Esophagus (tissue), 2 donors: ENCODE data around the gene LOXHD1. TPM values are rescaled to one million over a fixed set of nuclear protein-coding genes. Genes with fewer than 3 reads are reported as not detected.

Experiments used
- H3K27ac ChIP-seq, 2 donors: one replicate each; pipeline ENCODE4 v1.5.1; 2013; ENCODE audit warnings: low read depth in 2 of 2, mild to moderate bottlenecking in 2 of 2, inconsistent platforms in 1 of 2, low read length in 1 of 2, moderate library complexity in 1 of 2
- H3K27me3 ChIP-seq, 2 donors: one replicate each; pipeline ENCODE4 v1.6.1; 2013; ENCODE audit warnings: low read length in 2 of 2, control low read depth in 1 of 2, mild to moderate bottlenecking in 1 of 2; ENCODE audit not compliant: insufficient read depth in 2 of 2, control insufficient read depth in 1 of 2
- H3K36me3 ChIP-seq, 2 donors: one replicate each; pipeline ENCODE4 v1.6.1; 2013; ENCODE audit warnings: low read length in 1 of 2; ENCODE audit not compliant: control insufficient read depth in 2 of 2, insufficient read depth in 2 of 2
- H3K4me1 ChIP-seq, 2 donors: one replicate each; pipeline ENCODE4 v1.6.1; 2013; ENCODE audit warnings: low read length in 1 of 2; ENCODE audit not compliant: control insufficient read depth in 2 of 2, insufficient read depth in 2 of 2
- H3K4me3 ChIP-seq, 2 donors: one replicate each; pipeline ENCODE4 v1.5.1; 2013; ENCODE audit warnings: low read length in 2 of 2, mild to moderate bottlenecking in 2 of 2, low read depth in 1 of 2, moderate library complexity in 1 of 2
- H3K9me3 ChIP-seq, 2 donors: one replicate each; pipeline ENCODE4 v1.6.1; 2013; ENCODE audit warnings: mild to moderate bottlenecking in 2 of 2, low read depth in 1 of 2, low read length in 1 of 2, moderate library complexity in 1 of 2; ENCODE audit not compliant: control insufficient read depth in 2 of 2, insufficient read depth in 1 of 2
- WGBS, 2 donors: extraction: QIAGEN DNeasy Blood & Tissue Kit; methylation state at CpG; one replicate each; pipeline ENCODE4 v1.1.7; 2013; 5-methylcytosine and 5-hydroxymethylcytosine counted together
- polyA plus RNA-seq, 2 donors: library from polyadenylated mRNA; stranded (reverse); fragments of 200-250 nt; gene quantifications; one replicate each; pipeline ENCODE4 v1.2.3, GENCODE V29; 2013
- donor health status: healthy with polysubstance abuse.
- donor health status: Bipolar disorder and iron deficiency.

Gene LOXHD1
- polyA plus RNA-seq, 2 donors, result 0.02 to 0.04 TPM

DNA sequence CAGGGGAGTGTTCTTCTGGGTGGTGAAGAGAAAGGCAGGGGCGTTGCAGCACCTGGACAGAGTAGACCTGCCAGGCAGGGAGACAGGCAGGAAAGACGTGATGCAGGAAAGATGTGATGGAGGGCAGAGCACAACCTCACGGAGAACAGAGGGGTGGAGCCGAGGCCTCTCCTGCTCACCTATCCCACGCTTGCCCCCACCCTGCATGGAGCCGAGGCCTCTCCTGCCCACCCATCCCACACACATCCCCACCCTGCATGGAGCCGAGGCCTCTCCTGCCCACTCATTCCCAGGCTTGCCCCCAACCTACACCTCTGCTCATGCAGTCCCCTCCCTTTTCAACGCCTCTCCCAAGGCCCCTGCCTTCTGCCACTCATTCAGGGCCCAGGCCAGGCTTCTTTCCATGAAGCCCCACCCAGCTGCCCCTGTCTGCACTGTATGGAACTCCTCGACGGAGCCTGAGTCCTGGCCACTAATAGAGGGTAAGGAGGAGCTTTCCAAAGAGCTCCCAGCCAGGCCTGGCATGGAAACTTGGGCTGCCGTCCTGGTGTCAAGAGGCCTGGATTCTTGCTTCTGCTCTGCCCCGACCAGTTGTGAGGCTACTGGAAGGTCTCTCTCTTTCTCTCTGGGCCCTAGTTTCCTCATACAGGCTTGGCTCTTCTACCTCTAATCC, 32.0 kb upstream of the LOXHD1 start:
- no peaks in the 10 kb centered on the region for H3K27me3 ChIP-seq
- H3K4me3 ChIP-seq, result no peak overlapping the region
- no peaks in the 10 kb centered on the region for H3K9me3 ChIP-seq
- H3K27ac ChIP-seq, result no peak overlapping the region
- no peaks in the 10 kb centered on the region for H3K36me3 ChIP-seq
- H3K4me1 ChIP-seq, result no peaks in the 10 kb centered on the region
- 75 to 79% methylated on average over 11 to 12 of the region's 12 CpGs for WGBS, 2 donors

DNA sequence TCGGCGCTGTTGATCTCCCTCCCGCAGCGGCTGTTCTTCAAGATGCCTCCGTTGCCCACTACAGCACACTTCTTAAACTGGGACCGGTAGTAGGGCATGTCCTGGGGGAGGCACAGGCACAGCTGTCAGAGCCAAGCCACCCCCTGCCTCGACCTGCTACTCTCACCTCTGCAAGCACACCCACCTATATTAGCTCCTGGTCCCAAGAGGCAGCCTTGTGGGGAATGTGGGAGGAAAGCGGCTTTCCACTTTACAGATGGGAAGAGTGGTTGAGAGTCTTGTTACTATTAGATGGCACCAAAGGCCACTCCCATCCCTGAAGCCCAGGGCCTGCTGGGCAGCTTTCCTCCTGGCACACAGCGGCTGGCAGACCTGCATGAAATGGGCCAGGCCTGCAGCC, 29.2 kb upstream of the LOXHD1 start:
- 86 to 88% methylated on average over 9 of the region's 9 CpGs for WGBS, 2 donors
- Histone ChIP-seq H3K27ac (no peak overlapping the region), H3K4me3 (no peak overlapping the region), H3K9me3 (no peaks in the 10 kb centered on the region), H3K4me1 (no peaks in the 10 kb centered on the region), H3K36me3 (no peaks in the 10 kb centered on the region), H3K27me3 (no peaks in the 10 kb centered on the region)

DNA sequence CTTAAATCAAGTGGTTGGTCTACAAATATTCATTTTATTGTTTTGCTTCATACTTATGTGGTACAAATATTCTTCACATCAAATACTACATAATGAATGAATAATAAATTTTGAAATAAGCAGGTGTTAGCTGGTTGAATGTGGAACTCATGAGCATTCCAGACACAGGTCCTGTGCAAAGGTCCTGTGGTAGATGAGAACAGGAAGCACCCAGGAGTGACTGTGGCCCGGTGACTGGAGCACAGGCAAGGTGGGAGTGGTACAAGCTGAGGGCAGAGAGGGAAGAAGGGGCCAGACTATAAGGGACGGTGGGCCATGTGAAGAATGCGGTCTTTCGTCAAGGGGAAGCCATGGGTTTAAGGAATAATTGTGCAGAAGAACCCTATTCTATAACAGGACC, 26.2 kb upstream of the LOXHD1 start:
- Histone ChIP-seq H3K27ac (no peak overlapping the region), H3K36me3 (no peaks in the 10 kb centered on the region), H3K4me1 (no peaks in the 10 kb centered on the region), H3K27me3 (no peaks in the 10 kb centered on the region), H3K4me3 (no peak overlapping the region), H3K9me3 (no peaks in the 10 kb centered on the region)
- 91 to 92% methylated on average over 4 of the region's 4 CpGs for WGBS, 2 donors

DNA sequence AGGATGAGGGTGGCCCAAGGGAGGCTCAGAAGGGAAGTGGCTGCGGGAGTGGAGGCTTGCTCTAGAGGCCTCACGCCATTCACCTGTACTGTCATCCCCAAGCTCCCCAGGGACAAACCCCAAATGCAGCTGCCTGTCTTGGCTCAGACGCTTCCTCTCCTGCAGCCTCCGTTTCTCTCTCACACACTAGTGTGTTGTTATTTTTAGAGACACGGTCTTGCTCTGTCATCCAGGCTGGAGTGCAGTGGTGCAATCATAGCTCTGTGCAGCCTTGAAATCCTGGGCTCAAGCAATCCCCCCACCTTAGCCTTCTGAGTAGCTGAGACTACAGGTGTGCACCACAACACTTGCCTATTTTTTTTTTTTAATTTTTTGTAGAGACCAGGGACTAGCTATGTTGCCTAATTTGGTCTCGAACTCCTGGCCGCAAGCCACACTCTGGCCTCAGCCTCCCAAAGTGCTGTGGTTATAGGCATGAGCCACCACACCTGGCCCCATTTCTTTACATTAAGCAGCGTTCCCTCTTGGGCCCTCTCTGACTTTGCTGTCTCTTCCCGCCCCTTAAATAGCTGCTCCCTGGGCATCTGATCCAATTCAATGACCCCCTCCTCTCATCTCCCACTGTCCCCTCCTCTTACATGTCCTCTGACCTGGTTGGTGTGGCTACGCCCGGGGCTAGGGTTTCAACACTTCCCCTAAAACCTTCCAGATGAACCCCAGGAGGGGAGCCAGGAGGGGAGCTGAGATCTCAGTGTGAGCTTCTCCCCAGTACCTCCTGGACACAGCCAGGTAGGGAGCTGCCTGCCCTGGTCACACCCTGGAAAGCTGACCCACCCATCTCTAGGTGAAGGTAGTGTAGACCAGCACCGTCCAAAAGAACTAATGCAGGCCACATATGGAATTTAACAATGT, 24.0 kb upstream of the LOXHD1 start:
- H3K27me3 ChIP-seq, result no peaks in the 10 kb centered on the region
- H3K4me3 ChIP-seq, result no peak overlapping the region
- 74 to 82% methylated on average over 12 of the region's 12 CpGs for WGBS, 2 donors
- H3K9me3 ChIP-seq, result peaks cover 0 to 6% of the 10 kb centered on the region in 2 donors
- no peaks in the 10 kb centered on the region for H3K36me3 ChIP-seq
- H3K4me1 ChIP-seq, result no peaks in the 10 kb centered on the region
- no peak overlapping the region for H3K27ac ChIP-seq

DNA sequence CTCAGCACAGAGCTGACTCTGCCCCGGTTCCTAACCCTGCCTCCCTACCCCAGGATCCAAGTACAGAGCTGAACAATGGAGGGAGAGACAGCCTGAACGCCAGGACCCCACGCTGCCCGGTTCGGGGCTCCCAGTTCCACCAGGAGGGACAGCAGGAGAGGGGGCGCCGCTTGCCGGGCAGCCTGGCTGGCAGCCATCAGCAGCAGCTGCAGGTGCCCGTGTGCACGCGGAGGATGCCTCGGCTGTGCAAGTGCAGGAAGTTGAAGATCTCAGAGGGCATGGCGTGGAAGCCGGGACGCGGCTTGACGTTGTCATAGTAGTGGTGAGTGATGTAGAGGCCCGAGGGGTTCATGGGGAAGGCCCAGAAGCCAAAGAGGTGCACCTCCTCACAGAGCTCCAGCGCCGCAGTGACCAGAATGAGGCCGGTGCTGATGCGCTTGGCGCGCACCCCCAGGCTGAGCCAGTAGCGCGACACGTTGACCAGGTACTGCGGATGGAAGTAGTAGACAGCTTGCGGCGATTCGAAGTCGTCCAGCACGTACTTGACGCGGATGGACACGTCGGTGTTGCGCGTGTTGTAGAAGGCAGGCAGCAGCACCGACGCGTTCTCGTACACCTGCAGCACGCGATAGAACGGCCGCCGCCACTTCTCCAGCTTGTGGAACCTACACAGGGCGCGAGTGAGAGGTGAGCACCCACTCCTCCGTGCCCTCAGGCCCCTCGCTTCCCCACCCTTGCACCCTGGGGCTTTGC, 23.0 kb upstream of the LOXHD1 start:
- no peaks in the 10 kb centered on the region for H3K27me3 ChIP-seq
- no peaks in the 10 kb centered on the region for H3K4me1 ChIP-seq
- H3K4me3 ChIP-seq, result no peak overlapping the region
- no peak overlapping the region for H3K27ac ChIP-seq
- WGBS, 2 donors, result 93% methylated on average over 51 to 52 of the region's 52 CpGs
- no peaks in the 10 kb centered on the region for H3K36me3 ChIP-seq
- peaks cover 0 to 6% of the 10 kb centered on the region in 2 donors for H3K9me3 ChIP-seq

DNA sequence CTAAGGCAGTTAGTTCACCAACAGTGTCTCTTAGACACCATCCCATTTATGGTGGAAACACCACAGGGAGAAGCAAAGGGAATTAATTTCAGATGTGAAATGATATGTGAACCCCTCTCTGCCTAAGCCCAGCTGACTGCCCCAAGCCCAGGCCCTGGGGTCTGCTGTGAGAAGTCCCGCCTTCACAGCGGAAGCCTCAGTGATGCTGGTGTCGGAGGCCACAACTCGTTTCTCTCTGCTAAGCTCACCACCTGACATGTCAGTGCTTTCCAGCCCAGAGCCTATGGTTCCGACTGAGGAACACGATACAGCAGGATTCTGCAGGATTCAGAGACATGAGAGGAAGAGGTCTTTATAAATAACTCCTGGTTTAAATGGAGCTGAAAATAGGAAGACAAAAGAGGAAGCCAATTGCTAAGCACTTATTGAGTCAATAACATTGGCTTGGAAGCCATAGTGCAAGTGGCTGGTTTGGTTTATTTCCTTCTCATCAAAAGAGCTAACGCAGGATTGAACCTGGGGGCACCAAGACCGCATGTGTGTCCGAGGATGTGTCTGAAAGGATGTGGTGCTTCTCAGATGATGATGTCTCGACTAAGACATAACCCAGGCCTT, 21.9 kb upstream of the LOXHD1 start:
- no peak overlapping the region for H3K4me3 ChIP-seq
- H3K36me3 ChIP-seq, result no peaks in the 10 kb centered on the region
- H3K27ac ChIP-seq, result no peak overlapping the region
- H3K9me3 ChIP-seq, result peaks cover 0 to 6% of the 10 kb centered on the region in 2 donors
- H3K4me1 ChIP-seq, result no peaks in the 10 kb centered on the region
- 76% methylated on average over 10 of the region's 10 CpGs for WGBS, 2 donors
- no peaks in the 10 kb centered on the region for H3K27me3 ChIP-seq

DNA sequence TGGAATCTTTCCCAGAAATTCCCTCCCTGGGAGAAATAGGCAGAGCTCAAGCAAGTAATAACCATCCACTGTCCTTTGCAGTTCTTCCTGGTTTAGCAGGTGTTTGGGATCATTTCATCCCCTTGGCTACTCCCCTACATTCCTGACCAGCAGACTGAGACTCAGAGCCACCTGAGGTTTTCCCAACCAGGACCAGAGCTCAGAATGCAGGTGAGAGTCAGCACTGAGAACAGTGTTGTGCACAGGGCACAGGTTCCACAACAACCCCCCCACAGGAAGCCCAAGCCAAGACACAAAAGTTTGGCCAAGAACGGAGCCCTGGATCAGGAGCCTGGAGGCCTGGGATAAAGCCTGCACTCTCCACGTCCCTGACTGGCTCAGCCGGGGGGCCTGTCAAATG, 21.0 kb upstream of the LOXHD1 start:
- Histone ChIP-seq H3K4me1 (no peaks in the 10 kb centered on the region), H3K27ac (no peak overlapping the region), H3K4me3 (no peak overlapping the region), H3K27me3 (no peaks in the 10 kb centered on the region), H3K9me3 (peaks cover 0 to 6% of the 10 kb centered on the region in 2 donors), H3K36me3 (no peaks in the 10 kb centered on the region)
- WGBS, 2 donors, result 48 to 58% methylated on average over 3 of the region's 3 CpGs

DNA sequence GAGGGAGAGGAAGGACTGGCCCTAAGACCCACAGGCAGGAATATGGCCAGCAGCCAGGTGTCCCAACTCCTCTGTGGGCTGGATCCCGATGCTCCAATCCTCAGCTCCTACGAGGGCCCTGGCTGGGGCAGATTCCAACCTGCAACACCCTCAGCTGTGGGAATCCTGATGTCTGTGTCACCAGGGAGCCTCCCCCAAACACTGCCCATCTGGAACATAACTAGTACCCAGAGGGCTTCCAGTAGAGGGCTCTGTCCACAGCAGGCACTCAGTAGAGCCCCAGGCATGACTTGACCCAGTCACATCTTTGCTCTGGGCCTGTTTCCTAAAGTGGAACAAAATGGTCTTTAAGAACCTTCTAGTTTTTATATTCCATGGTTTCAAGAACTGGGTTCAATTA, 20.6 kb upstream of the LOXHD1 start:
- WGBS, 2 donors, result 69 to 92% methylated on average over 2 of the region's 2 CpGs
- peaks cover 0 to 6% of the 10 kb centered on the region in 2 donors for H3K9me3 ChIP-seq
- no peak overlapping the region for H3K27ac ChIP-seq

DNA sequence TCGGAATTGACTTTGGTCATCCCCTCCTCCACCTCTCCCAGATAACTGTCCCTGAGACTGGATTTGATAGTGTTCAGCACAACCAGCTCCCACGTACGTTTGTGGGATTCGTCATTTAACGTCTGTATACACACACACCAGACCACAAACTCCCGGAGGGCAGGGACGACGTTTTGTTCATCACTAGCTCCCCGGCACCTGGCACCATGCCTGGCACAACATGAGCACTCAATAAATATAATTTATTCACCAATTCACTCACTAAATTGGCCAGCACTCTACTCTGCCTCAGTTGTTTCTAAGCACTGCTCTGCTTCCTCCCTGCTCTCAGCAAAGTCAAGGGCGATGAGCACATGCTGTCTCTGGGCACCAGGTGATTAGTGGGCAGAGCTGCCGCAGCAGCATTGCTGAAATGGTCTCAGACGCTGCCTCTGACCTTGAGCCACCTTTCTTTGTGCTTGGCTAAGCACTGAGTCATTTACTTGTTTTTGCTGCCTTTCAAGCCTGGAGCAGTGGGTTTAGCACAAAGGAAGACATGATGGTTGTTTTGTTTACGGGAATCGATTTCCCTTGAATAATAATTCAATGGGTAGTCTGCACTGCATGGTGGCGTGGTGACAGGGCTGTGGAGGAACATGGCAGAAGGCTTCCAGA, 19.3 kb upstream of the LOXHD1 start:
- Histone ChIP-seq H3K4me3 (no peak overlapping the region), H3K27me3 (no peaks in the 10 kb centered on the region), H3K9me3 (peaks cover 0 to 6% of the 10 kb centered on the region in 2 donors), H3K36me3 (no peaks in the 10 kb centered on the region), H3K4me1 (no peaks in the 10 kb centered on the region), H3K27ac (no peak overlapping the region)
- 57 to 65% methylated on average over 15 of the region's 15 CpGs for WGBS, 2 donors

More for the DNA sequence above, 20.6 kb upstream of the LOXHD1 start:
- no peaks in the 10 kb centered on the region for H3K27me3 ChIP-seq
- H3K4me1 ChIP-seq, result no peaks in the 10 kb centered on the region
- no peak overlapping the region for H3K4me3 ChIP-seq
- H3K36me3 ChIP-seq, result no peaks in the 10 kb centered on the region
